ENCODE results near the gene ARHGEF28.

DNA sequence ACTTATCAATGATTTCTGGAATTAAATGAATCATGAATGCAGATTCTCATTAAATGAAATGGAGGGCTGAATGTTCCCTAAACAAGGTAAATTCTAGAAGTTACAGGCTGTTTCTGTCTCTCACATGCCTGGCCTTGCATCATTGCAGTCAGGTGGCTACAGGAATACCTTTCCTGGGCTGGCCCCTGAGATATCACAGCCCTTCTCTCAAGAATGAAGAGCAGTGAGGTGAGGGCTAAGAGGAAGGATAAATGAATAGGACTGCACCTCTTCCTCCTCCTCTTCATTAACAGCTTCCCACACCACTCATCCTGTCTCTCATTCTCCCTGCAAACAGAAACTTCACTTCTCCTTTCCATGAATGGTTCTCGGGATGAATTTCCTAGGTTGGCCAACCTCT, 22.5 kb downstream of the ARHGEF28 start:
- TF ChIP-seq L3MBTL2 (IDR thresholded peaks at IDR 0.05) (no peak), ZNF165 (CRISPR knock-in tag; IDR thresholded peaks at IDR 0.05; ENCODE audit: borderline replicate concordance) (no peak), WHSC1 (IDR thresholded peaks at IDR 0.05; ENCODE audit: low read length) (no peak)
